D721Med (cell line): ENCODE measurements around the gene NTSR2.

ENCODE experiments used
- DNase-seq: peaks from one replicate; pipeline ENCODE4 v3.0.0; 2011; ENCODE audit warnings: low spot score; ENCODE audit not compliant: insufficient read length
- FAIRE-seq: peaks from 2 replicates; lab custom pipeline; 2011; peaks lifted over from hg19 to GRCh38; lab: Jason Lieb, UNC
- TF ChIP-seq, protein P1 (sequence below): IDR thresholded peaks from 2 replicates; pipeline ENCODE4 v1.5.1; 2012; ENCODE audit warnings: mild to moderate bottlenecking, control low read depth; ENCODE audit not compliant: insufficient read depth; ENCODE audit errors: missing control alignments

The NTSR2 gene

DNA sequence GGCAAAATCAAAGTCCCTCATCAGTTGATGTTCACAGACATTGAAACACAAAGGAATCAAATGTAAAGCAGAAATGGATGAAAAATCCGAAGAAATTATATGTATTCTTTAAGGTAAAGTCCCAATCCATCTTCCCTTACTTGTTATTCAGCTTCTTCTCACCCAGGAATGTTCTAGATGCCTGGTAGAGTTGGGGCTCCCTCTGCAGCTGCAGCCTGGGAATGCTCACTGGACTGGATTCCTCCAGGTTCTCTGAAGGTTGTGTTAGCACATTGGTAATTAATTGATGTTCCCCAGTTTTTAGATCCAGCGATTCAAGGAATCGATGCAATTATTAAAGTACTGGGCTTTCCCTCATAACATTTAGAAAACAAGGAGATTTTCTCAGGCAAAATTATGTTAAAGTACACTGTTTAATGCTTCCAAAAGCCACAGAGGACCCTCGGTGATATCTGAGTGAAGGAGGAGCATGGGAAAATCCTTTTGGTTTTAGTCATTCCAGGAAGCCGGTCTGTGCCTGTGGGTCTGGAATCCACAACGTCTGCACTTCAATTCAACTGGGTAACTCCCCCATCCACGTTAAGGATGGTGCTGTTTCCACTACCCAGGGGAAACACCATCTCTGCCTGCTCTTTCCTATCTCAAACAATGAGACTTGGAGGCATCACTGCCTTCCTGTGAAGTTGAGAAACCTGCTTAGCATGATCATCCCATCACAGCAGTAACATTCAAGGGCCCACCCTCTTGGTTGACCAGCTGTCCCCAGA lies 22.0 kb downstream of the NTSR2 start:
- DNase-seq: no peak
- TF ChIP-seq, protein P1, sequence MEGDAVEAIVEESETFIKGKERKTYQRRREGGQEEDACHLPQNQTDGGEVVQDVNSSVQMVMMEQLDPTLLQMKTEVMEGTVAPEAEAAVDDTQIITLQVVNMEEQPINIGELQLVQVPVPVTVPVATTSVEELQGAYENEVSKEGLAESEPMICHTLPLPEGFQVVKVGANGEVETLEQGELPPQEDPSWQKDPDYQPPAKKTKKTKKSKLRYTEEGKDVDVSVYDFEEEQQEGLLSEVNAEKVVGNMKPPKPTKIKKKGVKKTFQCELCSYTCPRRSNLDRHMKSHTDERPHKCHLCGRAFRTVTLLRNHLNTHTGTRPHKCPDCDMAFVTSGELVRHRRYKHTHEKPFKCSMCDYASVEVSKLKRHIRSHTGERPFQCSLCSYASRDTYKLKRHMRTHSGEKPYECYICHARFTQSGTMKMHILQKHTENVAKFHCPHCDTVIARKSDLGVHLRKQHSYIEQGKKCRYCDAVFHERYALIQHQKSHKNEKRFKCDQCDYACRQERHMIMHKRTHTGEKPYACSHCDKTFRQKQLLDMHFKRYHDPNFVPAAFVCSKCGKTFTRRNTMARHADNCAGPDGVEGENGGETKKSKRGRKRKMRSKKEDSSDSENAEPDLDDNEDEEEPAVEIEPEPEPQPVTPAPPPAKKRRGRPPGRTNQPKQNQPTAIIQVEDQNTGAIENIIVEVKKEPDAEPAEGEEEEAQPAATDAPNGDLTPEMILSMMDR: no peak
- no peak for FAIRE-seq

DNA sequence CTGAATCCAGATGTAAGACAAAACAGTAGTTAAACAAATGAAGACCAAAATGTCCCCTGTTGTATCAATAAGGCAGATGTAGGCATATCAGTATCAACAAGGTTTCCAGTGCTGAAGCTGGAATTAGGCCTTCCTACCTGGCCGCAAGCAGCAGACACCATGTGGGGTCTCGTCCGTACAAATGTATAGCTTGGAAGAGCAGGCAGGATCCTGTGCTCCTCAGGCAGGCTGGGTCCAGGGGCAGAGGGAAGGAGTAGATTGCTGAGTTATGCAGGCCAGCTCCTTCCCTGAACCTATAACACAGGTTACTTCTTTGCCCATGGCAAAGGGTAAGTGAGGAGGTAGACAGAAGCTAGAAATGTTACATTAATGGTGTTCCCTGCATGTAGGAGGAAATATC lies 23.5 kb downstream of the NTSR2 start:
- no peak for DNase-seq
- TF ChIP-seq, protein P1: no peak
- FAIRE-seq: no peak

DNA sequence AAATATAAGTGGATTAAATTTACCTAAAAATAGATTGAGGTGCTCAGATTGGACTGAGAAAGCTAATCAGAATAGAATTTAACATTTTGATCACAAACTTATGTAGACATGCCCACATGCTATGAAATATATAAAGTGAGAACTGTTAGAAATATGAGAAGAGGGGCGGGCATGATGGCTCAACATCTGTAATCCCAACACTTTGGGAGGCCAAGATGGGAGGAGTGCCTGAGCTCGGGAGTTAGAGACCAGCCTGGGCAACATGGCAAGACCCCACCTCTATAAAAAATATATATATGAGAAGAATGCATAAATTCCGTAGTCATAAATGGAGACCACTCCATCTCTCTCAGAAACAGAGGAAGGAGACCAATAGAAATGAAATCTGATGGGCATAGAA lies 25.7 kb downstream of the NTSR2 start:
- DNase-seq (no peak), FAIRE-seq (no peak)
- TF ChIP-seq, protein P1: no peak

DNA sequence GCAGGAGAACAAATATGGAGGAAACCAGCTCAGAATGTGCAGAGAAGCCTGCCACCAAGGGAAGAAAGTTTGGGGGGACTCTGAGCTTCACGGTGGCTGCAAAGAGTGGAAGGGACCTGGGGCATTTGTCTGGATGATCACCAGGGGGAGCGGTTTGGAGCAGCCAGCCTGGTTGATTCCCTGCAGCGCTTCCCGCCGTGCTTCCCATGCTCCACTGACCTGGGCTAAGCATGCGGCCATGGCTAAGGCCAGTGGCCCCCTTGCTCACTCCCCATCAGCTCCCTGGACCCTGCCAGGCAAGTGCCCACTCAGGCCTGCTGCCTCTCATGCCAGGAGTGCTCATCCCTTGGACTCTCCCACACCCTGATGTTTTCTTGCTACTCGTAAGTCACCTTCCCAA lies 27.0 kb downstream of the NTSR2 start:
- FAIRE-seq (no peak), DNase-seq (no peak)
- TF ChIP-seq, protein P1: no peak

DNA sequence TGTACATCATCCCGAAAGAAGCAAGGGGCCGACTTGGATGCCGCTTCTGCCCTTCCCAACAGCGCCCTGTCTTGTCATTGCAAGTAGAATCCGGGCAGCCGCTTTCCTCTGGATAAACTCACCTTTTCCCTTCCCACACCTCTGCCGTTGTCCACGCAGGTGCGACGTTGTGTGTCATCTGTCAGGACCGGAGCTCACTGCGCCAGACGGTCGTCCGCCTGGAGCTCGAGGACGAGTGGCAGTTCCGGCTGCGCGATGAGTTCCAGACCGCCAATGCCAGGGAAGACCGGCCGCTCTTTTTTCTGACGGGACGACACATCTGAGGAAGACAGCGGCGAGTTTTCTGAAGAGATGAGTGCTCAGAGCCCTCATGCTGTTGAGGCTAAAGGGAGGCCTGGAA lies 29.9 kb downstream of the NTSR2 start:
- TF ChIP-seq, protein P1: no peak
- DNase-seq (no peak), FAIRE-seq (no peak)

DNA sequence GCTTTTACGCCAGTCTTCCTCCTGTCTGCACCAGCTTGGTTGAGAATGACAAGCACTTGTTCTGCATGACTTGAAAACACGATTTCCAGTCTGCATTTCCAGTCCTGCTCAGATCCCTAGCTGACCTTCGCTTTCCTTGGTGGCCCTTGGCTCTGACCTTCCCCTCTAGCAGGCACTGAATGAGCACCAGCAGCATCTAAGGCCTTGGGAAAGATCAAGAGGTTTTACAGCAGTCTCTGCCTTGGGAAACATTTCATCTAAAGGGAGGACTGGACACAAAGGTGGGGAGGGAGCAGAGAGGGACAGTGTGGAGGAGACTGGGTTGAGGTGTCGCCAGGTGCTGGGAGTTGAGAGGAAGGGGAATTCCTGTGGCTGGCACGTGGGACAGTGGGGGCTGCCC lies 30.5 kb downstream of the NTSR2 start:
- DNase-seq (no peak), FAIRE-seq (no peak)

DNA sequence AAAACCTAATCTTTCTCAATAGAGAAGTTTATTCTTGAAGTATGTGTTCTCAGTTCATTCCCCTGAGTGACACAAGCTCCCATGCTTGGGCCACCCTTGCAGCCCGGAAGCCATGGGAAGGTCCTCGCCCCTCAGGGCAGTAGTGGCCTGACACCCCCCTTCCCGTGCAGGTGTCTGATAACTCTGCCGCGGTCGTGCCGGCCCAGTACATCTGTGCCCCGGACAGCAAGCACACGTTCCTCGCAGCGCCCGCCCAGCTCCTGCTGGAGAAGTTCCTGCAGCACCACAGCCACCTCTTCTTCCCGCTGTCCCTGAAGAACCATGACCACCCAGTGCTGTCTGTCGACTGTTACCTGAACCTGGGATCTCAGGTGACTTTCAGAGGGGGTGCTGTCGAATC lies 32.4 kb downstream of the NTSR2 start:
- FAIRE-seq: no peak
- no peak for DNase-seq
- TF ChIP-seq, protein P1: no peak

More for the DNA sequence above, 30.5 kb downstream of the NTSR2 start:
- TF ChIP-seq, protein P1: no peak
